ENCODE data around the gene RPL19.

RPL19 gene

GRCh38 chr17:39194089-39194984, 5.7 kb upstream of the RPL19 start:
- TF ChIP-seq, protein P1, sequence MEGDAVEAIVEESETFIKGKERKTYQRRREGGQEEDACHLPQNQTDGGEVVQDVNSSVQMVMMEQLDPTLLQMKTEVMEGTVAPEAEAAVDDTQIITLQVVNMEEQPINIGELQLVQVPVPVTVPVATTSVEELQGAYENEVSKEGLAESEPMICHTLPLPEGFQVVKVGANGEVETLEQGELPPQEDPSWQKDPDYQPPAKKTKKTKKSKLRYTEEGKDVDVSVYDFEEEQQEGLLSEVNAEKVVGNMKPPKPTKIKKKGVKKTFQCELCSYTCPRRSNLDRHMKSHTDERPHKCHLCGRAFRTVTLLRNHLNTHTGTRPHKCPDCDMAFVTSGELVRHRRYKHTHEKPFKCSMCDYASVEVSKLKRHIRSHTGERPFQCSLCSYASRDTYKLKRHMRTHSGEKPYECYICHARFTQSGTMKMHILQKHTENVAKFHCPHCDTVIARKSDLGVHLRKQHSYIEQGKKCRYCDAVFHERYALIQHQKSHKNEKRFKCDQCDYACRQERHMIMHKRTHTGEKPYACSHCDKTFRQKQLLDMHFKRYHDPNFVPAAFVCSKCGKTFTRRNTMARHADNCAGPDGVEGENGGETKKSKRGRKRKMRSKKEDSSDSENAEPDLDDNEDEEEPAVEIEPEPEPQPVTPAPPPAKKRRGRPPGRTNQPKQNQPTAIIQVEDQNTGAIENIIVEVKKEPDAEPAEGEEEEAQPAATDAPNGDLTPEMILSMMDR (conservative IDR thresholded peaks at IDR 0.05), result no peak
- TF ChIP-seq ZFX (IDR thresholded peaks at IDR 0.05), result no peak
- H3K27ac ChIP-seq, result no peak overlapping the region

- no peak for TF ChIP-seq ZFX (IDR thresholded peaks at IDR 0.05)
- TF ChIP-seq, protein P1 (conservative IDR thresholded peaks at IDR 0.05), result no peak
- H3K27ac ChIP-seq, result peak overlapping the region; percentile 75
Observed at GRCh38 chr17:39194985-39195524, 5.0 kb upstream of the RPL19 start.

- peak overlapping the region; percentile 75 for H3K27ac ChIP-seq
- TF ChIP-seq, protein P1 (conservative IDR thresholded peaks at IDR 0.05), result no peak
- TF ChIP-seq ZFX (IDR thresholded peaks at IDR 0.05), result no peak
Observed at GRCh38 chr17:39195568-39196160, 4.4 kb upstream of the RPL19 start.

- TF ChIP-seq, protein P1 (conservative IDR thresholded peaks at IDR 0.05), result no peak
- TF ChIP-seq ZFX (IDR thresholded peaks at IDR 0.05), result no peak
- peak overlapping the region; percentile 75 for H3K27ac ChIP-seq
Observed at GRCh38 chr17:39196241-39196807, 3.8 kb upstream of the RPL19 start.

GRCh38 chr17:39196808-39197291, 3.2 kb upstream of the RPL19 start:
- no peak for TF ChIP-seq ZFX (IDR thresholded peaks at IDR 0.05)
- TF ChIP-seq, protein P1 (conservative IDR thresholded peaks at IDR 0.05), result no peak
- peak overlapping the region; percentile 75 for H3K27ac ChIP-seq

GRCh38 chr17:39197380-39198185, 2.5 kb upstream of the RPL19 start, which contains the start of gene CACNB1:
CACNB1 (minus strand) TSS chr17:39197669; CDS start chr17:39197495, 174 bp downstream.
- TF ChIP-seq, protein P1 (conservative IDR thresholded peaks at IDR 0.05), result no peak
- TF ChIP-seq ZFX (IDR thresholded peaks at IDR 0.05), result no peak
- peak within 1 kb of the TSS; percentile 75 for H3K27ac ChIP-seq
